Dendritic cell treated with granulocyte-macrophage colony-stimulating factor and Interleukin-4, amounts not matched to agents 40 ng/mL and 50 ng/mL, for 4 days (primary cell): ENCODE data around the gene SFMBT2.
"Not testable (repeated sequence)": the region's sequence is repeated elsewhere in the genome, so short reads cannot be mapped to it uniquely, and the experiment has no call there.

Source experiments
- H3K27ac Mint-ChIP-seq: one replicate; pipeline ENCODE4 v1.8.0; 2022; ENCODE audit warnings: mild to moderate bottlenecking, mixed read lengths
- H3K27me3 Mint-ChIP-seq: one replicate; pipeline ENCODE4 v1.8.0; 2022; ENCODE audit warnings: mild to moderate bottlenecking, mixed read lengths
- H3K36me3 Mint-ChIP-seq: one replicate; pipeline ENCODE4 v1.8.0; 2022; ENCODE audit warnings: low read depth, mixed read lengths
- H3K4me1 Mint-ChIP-seq: one replicate; pipeline ENCODE4 v1.8.0; 2022; ENCODE audit warnings: low read depth, mixed read lengths
- H3K4me3 Mint-ChIP-seq: one replicate; pipeline ENCODE4 v1.8.0; 2022; ENCODE audit warnings: mild to moderate bottlenecking, moderate library complexity, mixed read lengths
- H3K9me3 Mint-ChIP-seq: one replicate; pipeline ENCODE4 v1.8.0; 2022; ENCODE audit warnings: mixed read lengths
- intact Hi-C: fragments of 100-400 bp; cut with micrococcal nuclease; formaldehyde crosslinking; loops from one replicate; pipeline ENCODE4 v1.15.0; 2022

Gene SFMBT2

GRCh38 chr10:7308826-7309225 lies 102.0 kb downstream of the SFMBT2 start:
- no peaks in the 10 kb centered on the region for H3K27me3 Mint-ChIP-seq
- H3K9me3 Mint-ChIP-seq = no peaks in the 10 kb centered on the region
- H3K27ac Mint-ChIP-seq = no peak overlapping the region
- H3K4me1 Mint-ChIP-seq = peaks cover 6% of the 10 kb centered on the region
- intact Hi-C loops = no loop called here
- no peaks in the 10 kb centered on the region for H3K36me3 Mint-ChIP-seq
- no peak overlapping the region for H3K4me3 Mint-ChIP-seq

GRCh38 chr10:7306616-7307015 lies 104.2 kb downstream of the SFMBT2 start:
- no peak overlapping the region for H3K4me3 Mint-ChIP-seq
- no peaks in the 10 kb centered on the region for H3K9me3 Mint-ChIP-seq
- no peak overlapping the region for H3K27ac Mint-ChIP-seq
- intact Hi-C loops = no loop called here
- peaks cover 6% of the 10 kb centered on the region for H3K4me1 Mint-ChIP-seq
- no peaks in the 10 kb centered on the region for H3K27me3 Mint-ChIP-seq
- no peaks in the 10 kb centered on the region for H3K36me3 Mint-ChIP-seq

- Mint-ChIP-seq H3K36me3 (no peaks in the 10 kb centered on the region), H3K9me3 (no peaks in the 10 kb centered on the region), H3K4me3 (no peak overlapping the region), H3K4me1 (peaks cover 6% of the 10 kb centered on the region), H3K27me3 (no peaks in the 10 kb centered on the region), H3K27ac (no peak overlapping the region)
- intact Hi-C loops = no loop called here
Measured at GRCh38 chr10:7306147-7306546, 104.7 kb downstream of the SFMBT2 start.

- H3K4me3 Mint-ChIP-seq = no peak overlapping the region
- intact Hi-C loops = no loop called here
- no peaks in the 10 kb centered on the region for H3K9me3 Mint-ChIP-seq
- H3K27ac Mint-ChIP-seq = no peak overlapping the region
- H3K27me3 Mint-ChIP-seq = no peaks in the 10 kb centered on the region
- H3K36me3 Mint-ChIP-seq = no peaks in the 10 kb centered on the region
- peaks cover 6% of the 10 kb centered on the region for H3K4me1 Mint-ChIP-seq
Measured at GRCh38 chr10:7305053-7305452, 105.8 kb downstream of the SFMBT2 start.

- no peak overlapping the region for H3K4me3 Mint-ChIP-seq
- H3K27ac Mint-ChIP-seq = no peak overlapping the region
- H3K27me3 Mint-ChIP-seq = no peaks in the 10 kb centered on the region
- H3K4me1 Mint-ChIP-seq = peaks cover 6% of the 10 kb centered on the region
- H3K9me3 Mint-ChIP-seq = no peaks in the 10 kb centered on the region
- H3K36me3 Mint-ChIP-seq = no peaks in the 10 kb centered on the region
- intact Hi-C loops = no loop called here
Measured at GRCh38 chr10:7304110-7304509, 106.7 kb downstream of the SFMBT2 start.

GRCh38 chr10:7302930-7303557 lies 107.8 kb downstream of the SFMBT2 start:
- Mint-ChIP-seq H3K9me3 (no peaks in the 10 kb centered on the region), H3K27ac (no peak overlapping the region), H3K4me1 (peaks cover 6% of the 10 kb centered on the region), H3K36me3 (no peaks in the 10 kb centered on the region), H3K27me3 (no peaks in the 10 kb centered on the region), H3K4me3 (no peak overlapping the region)
- intact Hi-C loops = no loop called here

- Mint-ChIP-seq H3K4me3 (no peak overlapping the region), H3K27me3 (no peaks in the 10 kb centered on the region), H3K36me3 (no peaks in the 10 kb centered on the region), H3K4me1 (peaks cover 6% of the 10 kb centered on the region), H3K27ac (no peak overlapping the region), H3K9me3 (no peaks in the 10 kb centered on the region)
- intact Hi-C loops = no loop called here
Measured at GRCh38 chr10:7302392-7302906, 108.4 kb downstream of the SFMBT2 start.

- no peaks in the 10 kb centered on the region for H3K27me3 Mint-ChIP-seq
- H3K4me3 Mint-ChIP-seq = no peak overlapping the region
- H3K4me1 Mint-ChIP-seq = no peaks in the 10 kb centered on the region
- H3K36me3 Mint-ChIP-seq = no peaks in the 10 kb centered on the region
- intact Hi-C loops = no loop called here
- H3K27ac Mint-ChIP-seq = no peak overlapping the region
- no peaks in the 10 kb centered on the region for H3K9me3 Mint-ChIP-seq
Measured at GRCh38 chr10:7301006-7301778, 109.6 kb downstream of the SFMBT2 start.

- intact Hi-C loops = no loop called here
- H3K4me1 Mint-ChIP-seq = no peaks in the 10 kb centered on the region
- no peaks in the 10 kb centered on the region for H3K9me3 Mint-ChIP-seq
- no peaks in the 10 kb centered on the region for H3K36me3 Mint-ChIP-seq
- no peaks in the 10 kb centered on the region for H3K27me3 Mint-ChIP-seq
- no peak overlapping the region for H3K27ac Mint-ChIP-seq
- no peak overlapping the region for H3K4me3 Mint-ChIP-seq
Measured at GRCh38 chr10:7300384-7300971, 110.4 kb downstream of the SFMBT2 start.

- H3K9me3 Mint-ChIP-seq = not testable (repeated sequence)
Measured at GRCh38 chr10:7299601-7300325, 111.1 kb downstream of the SFMBT2 start.

GRCh38 chr10:7298495-7298894 lies 112.3 kb downstream of the SFMBT2 start:
- no peaks in the 10 kb centered on the region for H3K4me1 Mint-ChIP-seq
- H3K36me3 Mint-ChIP-seq = no peaks in the 10 kb centered on the region
- no peaks in the 10 kb centered on the region for H3K9me3 Mint-ChIP-seq
- no peak overlapping the region for H3K27ac Mint-ChIP-seq
- intact Hi-C loops = no loop called here
- no peaks in the 10 kb centered on the region for H3K27me3 Mint-ChIP-seq
- no peak overlapping the region for H3K4me3 Mint-ChIP-seq

More at GRCh38 chr10:7299601-7300325, 111.1 kb downstream of the SFMBT2 start:
- intact Hi-C loops, H3K4me1 Mint-ChIP-seq, H3K27me3 Mint-ChIP-seq, H3K36me3 Mint-ChIP-seq, H3K27ac Mint-ChIP-seq, H3K4me3 Mint-ChIP-seq: not testable (repeated sequence)

- H3K27ac Mint-ChIP-seq = no peak overlapping the region
- intact Hi-C loops = no loop called here
- H3K27me3 Mint-ChIP-seq = no peaks in the 10 kb centered on the region
- H3K9me3 Mint-ChIP-seq = no peaks in the 10 kb centered on the region
- H3K4me1 Mint-ChIP-seq = no peaks in the 10 kb centered on the region
- H3K4me3 Mint-ChIP-seq = no peak overlapping the region
- H3K36me3 Mint-ChIP-seq = no peaks in the 10 kb centered on the region
Measured at GRCh38 chr10:7297094-7297493, 113.7 kb downstream of the SFMBT2 start.

- Mint-ChIP-seq H3K36me3 (no peaks in the 10 kb centered on the region), H3K9me3 (no peaks in the 10 kb centered on the region), H3K27ac (no peak overlapping the region), H3K4me1 (no peaks in the 10 kb centered on the region), H3K4me3 (no peak overlapping the region), H3K27me3 (no peaks in the 10 kb centered on the region)
- intact Hi-C loops = no loop called here
Measured at GRCh38 chr10:7296648-7297047, 114.2 kb downstream of the SFMBT2 start.

- no peak overlapping the region for H3K4me3 Mint-ChIP-seq
- H3K4me1 Mint-ChIP-seq = no peaks in the 10 kb centered on the region
- intact Hi-C loops = no loop called here
- H3K27ac Mint-ChIP-seq = no peak overlapping the region
- H3K36me3 Mint-ChIP-seq = no peaks in the 10 kb centered on the region
- no peaks in the 10 kb centered on the region for H3K27me3 Mint-ChIP-seq
- no peaks in the 10 kb centered on the region for H3K9me3 Mint-ChIP-seq
Measured at GRCh38 chr10:7296076-7296475, 114.8 kb downstream of the SFMBT2 start.
